Neural cell (in vitro differentiated cells): Measurements from ENCODE around the gene OR4C6. TPM values are rescaled to one million over a fixed set of nuclear protein-coding genes. Genes with fewer than 3 reads are reported as not detected.

Source experiments
- H2AFZ ChIP-seq: fragments of 200-600, 300-800 bp; sonication (generic), shearing (Covaris generic); 2 replicates; pipeline ENCODE4 v1.6.0; 2014; ENCODE audit warnings: low read depth, mild to moderate bottlenecking, antibody characterized with exemption, low read length, moderate library complexity
- H3F3A ChIP-seq: fragments of 200-600 bp; shearing (Covaris generic); 2 replicates; pipeline ENCODE4 v1.6.1; 2016; ENCODE audit warnings: mild to moderate bottlenecking, moderate library complexity, mixed read lengths, antibody characterized with exemption, low read length; ENCODE audit not compliant: insufficient read depth, poor library complexity, severe bottlenecking
- H3K27ac ChIP-seq: fragments of 200-600, 300-800 bp; sonication (generic), shearing (Covaris generic); 2 replicates; pipeline ENCODE4 v1.5.1; 2014; ENCODE audit warnings: mild to moderate bottlenecking, low read length, moderate library complexity
- H3K27me3 ChIP-seq: fragments of 300-800, 200-600 bp; sonication (generic), shearing (Covaris generic); 2 replicates; pipeline ENCODE4 v1.6.0; 2014; ENCODE audit warnings: mild to moderate bottlenecking, low read depth, low read length, moderate library complexity; ENCODE audit not compliant: insufficient read depth
- H3K36me3 ChIP-seq: fragments of 300-800, 200-600 bp; sonication (generic), shearing (Covaris generic); 2 replicates; pipeline ENCODE4 v1.5.1; 2014; ENCODE audit warnings: mild to moderate bottlenecking, antibody characterized with exemption, low read length, moderate library complexity; ENCODE audit not compliant: insufficient read depth
- H3K4me2 ChIP-seq: fragments of 300-800, 200-600 bp; sonication (generic), shearing (Covaris generic); 2 replicates; pipeline ENCODE4 v1.6.0; 2014; ENCODE audit warnings: mild to moderate bottlenecking, low read length
- H3K4me3 ChIP-seq: fragments of 300-800, 200-600 bp; sonication (generic), shearing (Covaris generic); 2 replicates; pipeline ENCODE4 v1.5.1; 2014; ENCODE audit warnings: mild to moderate bottlenecking, low read length, moderate library complexity
- H3K79me2 ChIP-seq: fragments of 200-600 bp; shearing (Covaris generic); replicated peaks from 2 replicates; pipeline ENCODE4 v1.6.0; 2014; ENCODE audit warnings: mild to moderate bottlenecking, low read length, moderate library complexity; ENCODE audit not compliant: insufficient read depth
- H3K9ac ChIP-seq: fragments of 300-800, 200-600 bp; sonication (generic), shearing (Covaris generic); 2 replicates; pipeline ENCODE4 v1.6.1; 2016; ENCODE audit warnings: mild to moderate bottlenecking, low read length, mixed read lengths
- H3K9me2 ChIP-seq: fragments of 200-600 bp; shearing (Covaris generic); 2 replicates; pipeline ENCODE4 v1.6.1; 2016; ENCODE audit warnings: mild to moderate bottlenecking, low read length, mixed read lengths; ENCODE audit not compliant: insufficient read depth
- H3K9me3 ChIP-seq: fragments of 200-600, 300-800 bp; sonication (generic), shearing (Covaris generic); 2 replicates; pipeline ENCODE4 v1.6.1; 2016; ENCODE audit warnings: mild to moderate bottlenecking, mixed run types, low read length, moderate library complexity, mixed read lengths
- H4K20me1 ChIP-seq: fragments of 200-600 bp; shearing (Covaris generic); 2 replicates; pipeline ENCODE4 v1.6.1; 2016; ENCODE audit warnings: mild to moderate bottlenecking, mixed run types; ENCODE audit not compliant: insufficient read depth
- EP300 ChIP-seq: fragments of 450-650 bp; conservative IDR thresholded peaks from 2 replicates; pipeline ENCODE4 v1.6.1; 2014; ENCODE audit warnings: antibody characterized with exemption, mild to moderate bottlenecking, moderate library complexity; ENCODE audit not compliant: poor library complexity, severe bottlenecking
- EZH2 ChIP-seq: fragments of 200-600, 300-800 bp; shearing (Covaris generic), sonication (generic); IDR thresholded peaks from 2 replicates; pipeline ENCODE4 v1.6.1; 2014; ENCODE audit warnings: antibody characterized with exemption, low read length, borderline replicate concordance, mild to moderate bottlenecking; ENCODE audit not compliant: insufficient read depth, poor library complexity, severe bottlenecking
- MXI1 ChIP-seq: fragments of 450-650 bp; conservative IDR thresholded peaks from 2 replicates; pipeline ENCODE4 v1.6.1; 2014; ENCODE audit warnings: antibody characterized with exemption, mild to moderate bottlenecking; ENCODE audit not compliant: poor library complexity, severe bottlenecking
- POLR2AphosphoS5 ChIP-seq: IDR thresholded peaks from 2 replicates; pipeline ENCODE4 v1.6.1; 2012
- RAD21 ChIP-seq: fragments of 450-650 bp; conservative IDR thresholded peaks from 2 replicates; pipeline ENCODE4 v1.6.1; 2014; ENCODE audit warnings: antibody characterized with exemption, mild to moderate bottlenecking, moderate library complexity
- SMC3 ChIP-seq: fragments of 450-650 bp; conservative IDR thresholded peaks from 2 replicates; pipeline ENCODE4 v1.6.1; 2014; ENCODE audit warnings: antibody characterized with exemption, mild to moderate bottlenecking, moderate library complexity; ENCODE audit not compliant: poor library complexity
- TAF1 ChIP-seq: IDR thresholded peaks from 2 replicates; pipeline ENCODE4 v1.6.1; 2012; ENCODE audit warnings: low read depth
- polyA minus RNA-seq: library from RNA; depleted of rRNA, polyadenylated mRNA; stranded (reverse); fragments of >200 nt; gene quantifications from 2 replicates; pipeline ENCODE4 v1.2.3, GENCODE V29; 2014
- polyA plus RNA-seq: library from polyadenylated mRNA; depleted of rRNA; stranded (reverse); fragments of >200 nt; gene quantifications from 2 replicates; pipeline ENCODE4 v1.2.3, GENCODE V29; 2014
- TF ChIP-seq, protein P1 (sequence below): fragments of 450-650 bp; IDR thresholded peaks from 2 replicates; pipeline ENCODE4 v1.5.1; 2014; ENCODE audit warnings: antibody characterized with exemption, mild to moderate bottlenecking, moderate library complexity; ENCODE audit not compliant: poor library complexity, severe bottlenecking
- TF ChIP-seq, protein P2 (sequence below): IDR thresholded peaks from 2 replicates; pipeline ENCODE4 v1.6.1; 2012; ENCODE audit warnings: borderline replicate concordance

Gene OR4C6
- polyA plus RNA-seq, result not detected in 2 replicates
- polyA minus RNA-seq, result not detected in 2 replicates

DNA sequence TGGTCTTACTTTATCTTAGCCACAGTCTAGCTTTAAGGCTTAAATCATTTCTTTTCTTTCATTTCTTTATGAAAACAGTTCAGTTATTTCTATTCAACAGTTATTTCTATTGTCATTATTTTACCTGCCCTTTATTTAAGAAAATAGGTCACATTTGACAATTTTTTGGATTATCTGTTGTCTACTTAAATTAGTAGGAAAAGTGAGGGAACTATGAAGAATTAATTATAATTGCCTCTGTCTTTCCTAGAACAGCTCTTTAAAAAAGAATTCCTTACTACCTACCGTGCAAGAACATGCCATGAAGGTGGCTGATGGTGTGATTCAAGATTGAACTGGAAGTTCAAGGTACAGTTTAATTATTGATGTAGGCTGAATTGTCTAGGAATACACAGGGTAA, at the start of gene OR4C6:
OR4C6 (plus strand) TSS at position 301 of the 400 bp plus-strand sequence. CDS start 2,966 bp downstream, outside the sequence.
- Histone ChIP-seq H2AFZ (no peak within 1 kb of the TSS), H3K9me3 (no peaks in the 10 kb centered on the region), H3F3A (no peaks in the 10 kb centered on the region), H3K9me2 (no peaks in the 10 kb centered on the region), H3K4me3 (no peak within 1 kb of the TSS), H3K4me2 (no peak within 1 kb of the TSS), H3K79me2 (no peaks in the 10 kb centered on the region), H3K36me3 (no peaks in the 10 kb centered on the region), H4K20me1 (no peaks in the 10 kb centered on the region), H3K9ac (no peak within 1 kb of the TSS), H3K27me3 (no peaks in the 10 kb centered on the region), H3K27ac (no peak within 1 kb of the TSS)
- TF ChIP-seq, protein P1, sequence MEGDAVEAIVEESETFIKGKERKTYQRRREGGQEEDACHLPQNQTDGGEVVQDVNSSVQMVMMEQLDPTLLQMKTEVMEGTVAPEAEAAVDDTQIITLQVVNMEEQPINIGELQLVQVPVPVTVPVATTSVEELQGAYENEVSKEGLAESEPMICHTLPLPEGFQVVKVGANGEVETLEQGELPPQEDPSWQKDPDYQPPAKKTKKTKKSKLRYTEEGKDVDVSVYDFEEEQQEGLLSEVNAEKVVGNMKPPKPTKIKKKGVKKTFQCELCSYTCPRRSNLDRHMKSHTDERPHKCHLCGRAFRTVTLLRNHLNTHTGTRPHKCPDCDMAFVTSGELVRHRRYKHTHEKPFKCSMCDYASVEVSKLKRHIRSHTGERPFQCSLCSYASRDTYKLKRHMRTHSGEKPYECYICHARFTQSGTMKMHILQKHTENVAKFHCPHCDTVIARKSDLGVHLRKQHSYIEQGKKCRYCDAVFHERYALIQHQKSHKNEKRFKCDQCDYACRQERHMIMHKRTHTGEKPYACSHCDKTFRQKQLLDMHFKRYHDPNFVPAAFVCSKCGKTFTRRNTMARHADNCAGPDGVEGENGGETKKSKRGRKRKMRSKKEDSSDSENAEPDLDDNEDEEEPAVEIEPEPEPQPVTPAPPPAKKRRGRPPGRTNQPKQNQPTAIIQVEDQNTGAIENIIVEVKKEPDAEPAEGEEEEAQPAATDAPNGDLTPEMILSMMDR, result no peak
- TF ChIP-seq MXI1 (no peak), EZH2 (no peak), RAD21 (no peak), SMC3 (no peak), EP300 (no peak), TAF1 (no peak), POLR2AphosphoS5 (no peak)
- TF ChIP-seq, protein P2, sequence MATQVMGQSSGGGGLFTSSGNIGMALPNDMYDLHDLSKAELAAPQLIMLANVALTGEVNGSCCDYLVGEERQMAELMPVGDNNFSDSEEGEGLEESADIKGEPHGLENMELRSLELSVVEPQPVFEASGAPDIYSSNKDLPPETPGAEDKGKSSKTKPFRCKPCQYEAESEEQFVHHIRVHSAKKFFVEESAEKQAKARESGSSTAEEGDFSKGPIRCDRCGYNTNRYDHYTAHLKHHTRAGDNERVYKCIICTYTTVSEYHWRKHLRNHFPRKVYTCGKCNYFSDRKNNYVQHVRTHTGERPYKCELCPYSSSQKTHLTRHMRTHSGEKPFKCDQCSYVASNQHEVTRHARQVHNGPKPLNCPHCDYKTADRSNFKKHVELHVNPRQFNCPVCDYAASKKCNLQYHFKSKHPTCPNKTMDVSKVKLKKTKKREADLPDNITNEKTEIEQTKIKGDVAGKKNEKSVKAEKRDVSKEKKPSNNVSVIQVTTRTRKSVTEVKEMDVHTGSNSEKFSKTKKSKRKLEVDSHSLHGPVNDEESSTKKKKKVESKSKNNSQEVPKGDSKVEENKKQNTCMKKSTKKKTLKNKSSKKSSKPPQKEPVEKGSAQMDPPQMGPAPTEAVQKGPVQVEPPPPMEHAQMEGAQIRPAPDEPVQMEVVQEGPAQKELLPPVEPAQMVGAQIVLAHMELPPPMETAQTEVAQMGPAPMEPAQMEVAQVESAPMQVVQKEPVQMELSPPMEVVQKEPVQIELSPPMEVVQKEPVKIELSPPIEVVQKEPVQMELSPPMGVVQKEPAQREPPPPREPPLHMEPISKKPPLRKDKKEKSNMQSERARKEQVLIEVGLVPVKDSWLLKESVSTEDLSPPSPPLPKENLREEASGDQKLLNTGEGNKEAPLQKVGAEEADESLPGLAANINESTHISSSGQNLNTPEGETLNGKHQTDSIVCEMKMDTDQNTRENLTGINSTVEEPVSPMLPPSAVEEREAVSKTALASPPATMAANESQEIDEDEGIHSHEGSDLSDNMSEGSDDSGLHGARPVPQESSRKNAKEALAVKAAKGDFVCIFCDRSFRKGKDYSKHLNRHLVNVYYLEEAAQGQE, result no peak

DNA sequence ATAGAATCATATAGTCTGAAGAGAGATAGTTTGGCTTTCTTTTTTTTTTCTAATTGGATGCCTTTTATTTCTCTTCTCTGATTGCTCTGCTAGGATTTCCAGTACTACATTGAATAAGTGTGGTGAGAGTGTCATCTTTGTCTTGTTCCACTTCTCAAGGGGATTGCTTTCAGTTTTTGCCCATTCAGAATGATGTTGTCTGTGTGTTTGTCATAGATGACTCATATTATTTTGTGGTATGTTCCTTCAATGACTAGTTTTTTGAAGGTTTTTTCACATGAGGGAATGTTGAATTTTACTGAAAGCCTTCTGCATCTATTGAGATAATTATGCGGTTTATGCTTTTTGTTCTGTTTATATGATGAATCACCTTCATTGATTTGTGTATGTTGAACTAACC, 37.5 kb upstream of the OR4C6 start:
- no peaks in the 10 kb centered on the region for H3K27me3 ChIP-seq
- H3K9me3 ChIP-seq, result no peaks in the 10 kb centered on the region

DNA sequence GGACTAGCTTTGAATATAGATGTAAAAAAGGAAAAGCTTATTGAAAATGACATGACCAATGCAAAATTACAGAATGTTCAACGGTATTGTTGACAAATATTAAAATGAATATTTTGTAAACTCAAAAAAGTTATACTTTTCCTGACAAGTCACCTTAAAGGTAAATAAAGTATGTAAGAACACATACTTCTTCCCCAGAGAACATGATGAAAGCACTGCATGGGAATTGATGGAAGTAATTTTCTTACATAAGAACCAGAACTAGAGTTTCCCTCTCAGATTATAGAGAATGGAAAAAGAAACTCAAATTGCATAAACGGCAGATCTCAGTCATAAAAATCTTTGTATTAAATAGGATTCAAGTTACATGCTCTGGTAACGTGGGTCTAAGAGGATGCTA, 27.2 kb upstream of the OR4C6 start, which contains the start of gene OR4P4:
OR4P4 (plus strand) TSS at position 301 of the 400 bp plus-strand sequence.
- no peaks in the 10 kb centered on the region for H3F3A ChIP-seq
- H2AFZ ChIP-seq, result no peak within 1 kb of the TSS
- no peaks in the 10 kb centered on the region for H3K27me3 ChIP-seq
- H3K4me3 ChIP-seq, result no peak within 1 kb of the TSS
- H4K20me1 ChIP-seq, result no peaks in the 10 kb centered on the region
- no peaks in the 10 kb centered on the region for H3K9me2 ChIP-seq
- H3K9ac ChIP-seq, result no peak within 1 kb of the TSS
- H3K27ac ChIP-seq, result no peak within 1 kb of the TSS
- TF ChIP-seq, protein P1, result no peak
- TF ChIP-seq MXI1 (no peak), POLR2AphosphoS5 (no peak), TAF1 (no peak), SMC3 (no peak), RAD21 (no peak), EP300 (no peak), EZH2 (no peak)
- TF ChIP-seq, protein P2, result no peak
- H3K79me2 ChIP-seq, result no peaks in the 10 kb centered on the region
- H3K36me3 ChIP-seq, result no peaks in the 10 kb centered on the region
- H3K4me2 ChIP-seq, result no peak within 1 kb of the TSS
- H3K9me3 ChIP-seq, result no peaks in the 10 kb centered on the region

More for the DNA sequence above, 37.5 kb upstream of the OR4C6 start:
- Histone ChIP-seq H4K20me1 (no peaks in the 10 kb centered on the region), H3K4me2 (no peak overlapping the region), H3K9ac (no peak overlapping the region), H3K9me2 (no peaks in the 10 kb centered on the region), H2AFZ (no peak overlapping the region), H3K79me2 (no peaks in the 10 kb centered on the region), H3K36me3 (no peaks in the 10 kb centered on the region), H3K4me3 (no peak overlapping the region), H3K27ac (no peak overlapping the region), H3F3A (no peaks in the 10 kb centered on the region)
- TF ChIP-seq SMC3, result no peak
